H1 (cell line): ENCODE data around the gene CDK19. TPM values are rescaled to one million over a fixed set of nuclear protein-coding genes. Genes with fewer than 3 reads are reported as not detected.

ENCODE experiments used
- CTCF ChIA-PET: fragments of 300-600 bp; sonication (Branson Sonifier 250); formaldehyde crosslinking; loops from one replicate; lab custom pipeline; 2021; ENCODE audit not compliant: partially characterized antibody; lab: Charles Lee
- POLR2A ChIA-PET: fragments of 300-600 bp; sonication (Branson Sonifier 250); formaldehyde crosslinking; loops from one replicate; lab custom pipeline; 2021; ENCODE audit warnings: inconsistent platforms; ENCODE audit not compliant: partially characterized antibody; lab: Charles Lee
- DNase-seq, 2 experiments: peaks; one replicate each; pipeline versions ENCODE4 v3.0.0 to v3.0.0-alpha.2; 2010 to 2022; ENCODE audit warnings: low spot score in 2 of 2, low read depth in 1 of 2, mixed read lengths in 1 of 2
- FAIRE-seq: peaks from 2 replicates; lab custom pipeline; 2011; peaks lifted over from hg19 to GRCh38; lab: Jason Lieb, UNC
- H2AFZ ChIP-seq: 2 replicates; pipeline ENCODE4 v1.8.1; 2012; ENCODE audit warnings: low read length, inconsistent platforms
- H2AK5ac ChIP-seq: 2 replicates; pipeline ENCODE4 v1.6.1; 2013; ENCODE audit warnings: low read depth, low read length
- H2BK120ac ChIP-seq: replicated peaks from 2 replicates; pipeline ENCODE3; 2013; ENCODE audit warnings: low read depth, low read length, inconsistent platforms
- H2BK12ac ChIP-seq: 2 replicates; pipeline ENCODE4 v1.6.1; 2013; ENCODE audit warnings: low read depth, low read length
- H2BK15ac ChIP-seq: 2 replicates; pipeline ENCODE4 v1.6.1; 2013; ENCODE audit warnings: low read length
- H2BK20ac ChIP-seq: 2 replicates; pipeline ENCODE4 v1.6.1; 2013; ENCODE audit warnings: low read length
- H2BK5ac ChIP-seq: 2 replicates; pipeline ENCODE4 v1.6.1; 2013; ENCODE audit warnings: low read depth, low read length
- H3K14ac ChIP-seq: 2 replicates; pipeline ENCODE4 v1.6.1; 2013; ENCODE audit warnings: inconsistent platforms; ENCODE audit not compliant: insufficient read length
- H3K18ac ChIP-seq: 2 replicates; pipeline ENCODE4 v1.6.1; 2013; ENCODE audit warnings: low read length; ENCODE audit errors: extremely low read depth
- H3K23ac ChIP-seq: 2 replicates; pipeline ENCODE4 v1.6.1; 2013; ENCODE audit warnings: inconsistent platforms; ENCODE audit not compliant: insufficient read length
- H3K23me2 ChIP-seq: 2 replicates; pipeline ENCODE4 v1.6.1; 2013; ENCODE audit warnings: low read depth, low read length
- H3K27ac ChIP-seq: 2 replicates; pipeline ENCODE4 v1.6.1; 2011; ENCODE audit warnings: low read depth, low read length, inconsistent platforms
- H3K27me3 ChIP-seq, 4 experiments: replicated peaks in 1 of 4; 1 replicate in 1 of 4; 2 replicates in 3 of 4; pipeline versions ENCODE4 v1.6.1 to v1.8.1; 2011 to 2013; ENCODE audit warnings: low read length in 3 of 4, mild to moderate bottlenecking in 3 of 4, inconsistent platforms in 2 of 4, mixed read lengths in 2 of 4, moderate library complexity in 1 of 4; ENCODE audit not compliant: control insufficient read depth in 3 of 4, insufficient read depth in 3 of 4; ENCODE audit errors: extremely low read depth in 1 of 4
- H3K36me3 ChIP-seq, 4 experiments: 2 replicates each; pipeline versions ENCODE4 v1.6.1 to v1.8.1; 2011 to 2013; ENCODE audit warnings: mild to moderate bottlenecking in 4 of 4, low read length in 3 of 4, moderate library complexity in 2 of 4, control low read depth in 1 of 4, inconsistent platforms in 1 of 4; ENCODE audit not compliant: insufficient read depth in 4 of 4, control insufficient read depth in 2 of 4
- H3K4ac ChIP-seq: replicated peaks from 2 replicates; pipeline ENCODE3; 2013; ENCODE audit warnings: low read length, low read depth, mixed read lengths, inconsistent platforms; ENCODE audit not compliant: insufficient read length
- H3K4me1 ChIP-seq, 4 experiments: replicated peaks in 1 of 4; 1 replicate in 1 of 4; 2 replicates in 3 of 4; pipeline versions ENCODE4 v1.6.1 to v1.8.1; 2011 to 2013; ENCODE audit warnings: low read length in 3 of 4, inconsistent platforms in 2 of 4, mixed read lengths in 1 of 4; ENCODE audit not compliant: insufficient read depth in 4 of 4, control insufficient read depth in 3 of 4
- H3K4me2 ChIP-seq, 2 experiments: 2 replicates each; pipeline versions ENCODE4 v1.6.1 to v1.8.1; 2011 to 2013; ENCODE audit warnings: low read depth in 2 of 2, low read length in 2 of 2, control low read depth in 1 of 2, inconsistent platforms in 1 of 2, mild to moderate bottlenecking in 1 of 2; ENCODE audit not compliant: insufficient read depth in 1 of 2
- H3K4me3 ChIP-seq, 4 experiments: fragments of 200-600, 300-600 bp in 1 of 4; sonication (generic), shearing (Covaris generic), sonication (Bioruptor Twin) in 1 of 4; 2 replicates each; pipeline versions ENCODE4 v1.5.1 to v1.8.1; 2011 to 2016; ENCODE audit warnings: low read length in 4 of 4, low read depth in 3 of 4, control low read depth in 2 of 4, inconsistent platforms in 2 of 4, mild to moderate bottlenecking in 2 of 4, mixed read lengths in 1 of 4, moderate library complexity in 1 of 4; ENCODE audit not compliant: insufficient read depth in 2 of 4; ENCODE audit errors: extremely low read depth in 1 of 4
- H3K56ac ChIP-seq: replicated peaks from 2 replicates; pipeline ENCODE3; 2013; ENCODE audit warnings: low read depth, mild to moderate bottlenecking, mixed read lengths, low read length, inconsistent platforms; ENCODE audit not compliant: insufficient read length
- H3K79me1 ChIP-seq: 2 replicates; pipeline ENCODE4 v1.6.1; 2013; ENCODE audit warnings: low read depth, low read length, control low read depth
- H3K79me2 ChIP-seq, 2 experiments: 2 replicates each; pipeline versions ENCODE4 v1.6.1 to v1.8.1; 2012 to 2013; ENCODE audit warnings: low read length in 2 of 2, mild to moderate bottlenecking in 2 of 2, inconsistent platforms in 1 of 2; ENCODE audit not compliant: insufficient read depth in 2 of 2, control insufficient read depth in 1 of 2
- H3K9ac ChIP-seq, 4 experiments: replicated peaks in 1 of 4; 1 replicate in 1 of 4; 2 replicates in 3 of 4; pipeline versions ENCODE4 v1.6.1 to v1.8.1; 2011 to 2013; ENCODE audit warnings: low read depth in 3 of 4, low read length in 3 of 4, control low read depth in 2 of 4, mild to moderate bottlenecking in 2 of 4, moderate library complexity in 2 of 4, inconsistent platforms in 1 of 4; ENCODE audit errors: extremely low read depth in 1 of 4
- H3K9me3 ChIP-seq, 2 experiments: 2 replicates each; pipeline versions ENCODE4 v1.6.1 to v1.8.1; 2012 to 2013; ENCODE audit warnings: mild to moderate bottlenecking in 2 of 2, moderate library complexity in 2 of 2, control low read depth in 1 of 2, inconsistent platforms in 1 of 2, low read depth in 1 of 2, low read length in 1 of 2, mixed read lengths in 1 of 2; ENCODE audit not compliant: insufficient read depth in 2 of 2
- H4K20me1 ChIP-seq, 2 experiments: replicated peaks in 1 of 2; 2 replicates each; pipeline versions ENCODE3 to v1.8.1; 2011 to 2013; ENCODE audit warnings: inconsistent platforms in 2 of 2, low read length in 2 of 2, mild to moderate bottlenecking in 1 of 2; ENCODE audit not compliant: insufficient read depth in 2 of 2, control insufficient read depth in 1 of 2
- H4K5ac ChIP-seq: 2 replicates; pipeline ENCODE4 v1.6.1; 2013; ENCODE audit warnings: low read length, low read depth, mixed read lengths, inconsistent platforms; ENCODE audit not compliant: insufficient read length
- H4K8ac ChIP-seq: 2 replicates; pipeline ENCODE4 v1.8.0; 2013; ENCODE audit warnings: mild to moderate bottlenecking, moderate library complexity, low read length, inconsistent platforms; ENCODE audit not compliant: insufficient read depth; ENCODE audit errors: extremely low read depth
- H4K91ac ChIP-seq: replicated peaks from 2 replicates; pipeline ENCODE3; 2013; ENCODE audit warnings: low read length, mixed read lengths, inconsistent platforms; ENCODE audit not compliant: insufficient read length
- ATF3 ChIP-seq: IDR thresholded peaks from 2 replicates; pipeline ENCODE4 v1.6.1; 2011; ENCODE audit warnings: low read depth, mild to moderate bottlenecking, low read length; ENCODE audit not compliant: insufficient read depth
- BACH1 ChIP-seq: IDR thresholded peaks from 2 replicates; pipeline ENCODE4 v1.6.1; 2012; ENCODE audit warnings: low read length, improper control_type of control experiment
- BCL11A ChIP-seq, 2 experiments: IDR thresholded peaks; one replicate each; pipeline ENCODE4 v1.6.1; 2011; ENCODE audit warnings: low read depth in 2 of 2, low read length in 2 of 2, mild to moderate bottlenecking in 2 of 2
- BRCA1 ChIP-seq: IDR thresholded peaks from 2 replicates; pipeline ENCODE4 v1.6.1; 2012; ENCODE audit warnings: low read depth, low read length, improper control_type of control experiment
- CBX5 ChIP-seq: fragments of 300-800, 300-1000 bp; sonication (generic); IDR thresholded peaks from 2 replicates; pipeline ENCODE4 v1.7.1; 2016; ENCODE audit warnings: antibody characterized with exemption, low read length, low read depth
- CBX8 ChIP-seq: fragments of 300-800, 300-1000 bp; sonication (generic); IDR thresholded peaks from 2 replicates; pipeline ENCODE4 v1.7.1; 2016; ENCODE audit warnings: low read depth, low read length, borderline replicate concordance
- CHD1 ChIP-seq: IDR thresholded peaks from 2 replicates; pipeline ENCODE4 v1.6.1; 2012; ENCODE audit warnings: low read depth, low read length, improper control_type of control experiment
- EZH2 ChIP-seq: fragments of 200-600 bp; sonication (generic); IDR thresholded peaks from 2 replicates; pipeline ENCODE4 v1.7.1; 2012; ENCODE audit warnings: low read depth, mild to moderate bottlenecking, moderate library complexity, low read length, inconsistent platforms; ENCODE audit not compliant: severe bottlenecking
- MAFK ChIP-seq: IDR thresholded peaks from 2 replicates; pipeline ENCODE4 v1.6.1; 2012; ENCODE audit warnings: low read depth, mild to moderate bottlenecking, improper control_type of control experiment, low read length
- POLR2AphosphoS5 ChIP-seq: IDR thresholded peaks from 2 replicates; pipeline ENCODE4 v1.6.1; 2011; ENCODE audit warnings: low read depth, low read length
- TAF1 ChIP-seq: IDR thresholded peaks from 2 replicates; pipeline ENCODE4 v1.6.1; 2011; ENCODE audit warnings: mild to moderate bottlenecking, low read depth, low read length
- TAF7 ChIP-seq: optimal IDR thresholded peaks from 2 replicates; pipeline ENCODE3; 2011; ENCODE audit warnings: low read depth, mild to moderate bottlenecking, inconsistent platforms, low read length, moderate library complexity, borderline replicate concordance
- WGBS, 2 experiments: shearing (Covaris generic) in 1 of 2; methylation state at CpG; one replicate each; pipeline versions ENCODE4 v1.1.6 to v1.1.7; 2013 to 2015; ENCODE audit warnings: low lambda C conversion rate in 2 of 2, mixed read lengths in 2 of 2, inconsistent platforms in 1 of 2, low coverage in 1 of 2, missing lambda C conversion rate in 1 of 2; ENCODE audit not compliant: insufficient replicate concordance in 2 of 2, insufficient coverage in 1 of 2, insufficient read length in 1 of 2; ENCODE audit errors: extremely low coverage in 1 of 2, missing lambda C conversion rate in 1 of 2; 5-methylcytosine and 5-hydroxymethylcytosine counted together
- polyA plus RNA-seq, 7 experiments: library from polyadenylated mRNA; depleted of rRNA in 3 of 7; stranded (reverse) in 5 of 7; unstranded in 2 of 7; fragments of >200 nt in 5 of 7; fragments of 200-250 nt in 2 of 7; gene quantifications; 1 replicate in 5 of 7; 2 replicates in 1 of 7; 4 replicates in 1 of 7; pipeline versions ENCODE4 v1.2.1 to v1.2.3, GENCODE V29; 2011 to 2013; ENCODE audit warnings: missing spikeins in 2 of 7, mixed read lengths in 2 of 7
- total RNA-seq: library from RNA; stranded (reverse); fragmentation: NEBNext Ultra II Directional; extraction: Animal tissue kit (Norgen Biotek cat#: 25700); gene quantifications from 2 replicates; pipeline ENCODE4 v1.2.1, GENCODE V29; 2021

The CDK19 gene
- total and polyA plus RNA-seq, 2 of the 8 experiments (the other 6 are each of a cell fraction or from before 2014, with no cell fraction given) = 4.9 to 12.6 TPM

DNA sequence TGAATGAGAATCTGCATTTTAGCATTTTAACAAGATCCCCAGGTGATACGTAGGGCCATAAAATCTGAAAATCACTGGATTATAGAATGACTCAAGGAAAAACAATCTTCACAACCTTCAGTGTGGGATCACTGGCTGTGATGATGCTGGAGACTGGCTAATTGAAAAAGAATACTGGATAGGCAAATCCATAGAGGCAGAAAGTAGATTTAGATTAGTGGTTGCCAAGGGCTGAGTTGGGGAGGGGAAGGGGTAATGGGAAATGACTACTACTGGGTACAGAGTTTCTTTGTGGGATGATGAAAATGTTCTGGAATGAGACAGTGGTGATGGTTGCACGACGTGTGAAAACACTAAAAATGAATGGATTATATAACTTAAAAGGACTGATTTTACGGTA is 84.1 kb downstream of the CDK19 start:
- H3K23ac ChIP-seq = no peak overlapping the region
- H3K56ac ChIP-seq = no peak overlapping the region
- FAIRE-seq (no peak), DNase-seq (no peak)
- no peaks in the 10 kb centered on the region for H4K20me1 ChIP-seq
- no peak overlapping the region for H2BK20ac ChIP-seq
- TF ChIP-seq ATF3 = no peak
- TF ChIP-seq CHD1 = no peak
- TF ChIP-seq TAF1 = no peak
- no peak for TF ChIP-seq BRCA1
- TF ChIP-seq CBX8 = no peak
- no peak for TF ChIP-seq BACH1
- TF ChIP-seq POLR2AphosphoS5 = no peak
- TF ChIP-seq TAF7 = no peak
- no peak for TF ChIP-seq BCL11A (IDR thresholded peaks at IDR 0.05; ENCODE audit: low read depth in 2 of 2, low read length in 2 of 2)
- TF ChIP-seq EZH2 = no peak
- TF ChIP-seq MAFK = no peak
- no peak for TF ChIP-seq CBX5
- H3K4me3 ChIP-seq = no peak overlapping the region
- no peaks in the 10 kb centered on the region for H3K79me1 ChIP-seq
- H2BK12ac ChIP-seq = no peak overlapping the region
- no peak overlapping the region for H3K27ac ChIP-seq
- H4K91ac ChIP-seq = no peak overlapping the region
- H2BK15ac ChIP-seq = no peak overlapping the region
- no peak overlapping the region for H4K8ac ChIP-seq
- no peaks in the 10 kb centered on the region for H3K27me3 ChIP-seq
- no peak overlapping the region for H2BK5ac ChIP-seq
- H2BK120ac ChIP-seq = no peak overlapping the region
- H4K5ac ChIP-seq = no peak overlapping the region
- no peak overlapping the region for H3K9ac ChIP-seq
- H2AFZ ChIP-seq = no peak overlapping the region
- H3K4me2 ChIP-seq = no peak overlapping the region
- H3K4ac ChIP-seq = no peak overlapping the region
- no peak overlapping the region for H2AK5ac ChIP-seq
- no peaks in the 10 kb centered on the region for H3K9me3 ChIP-seq
- POLR2A ChIA-PET = interaction anchor here (0.9 kb wide), 1 partner anchor 144 kb away, joined by 3 read pairs; the partner anchor contains the start of gene AMD1
- no peaks in the 10 kb centered on the region for H3K4me1 ChIP-seq
- H3K14ac ChIP-seq = no peak overlapping the region
- WGBS, 2 experiments = 95% methylated on average over 4 of the region's 4 CpGs; no CpG with 5 or more reads in 1 of the 2 experiments
- no peaks in the 10 kb centered on the region for H3K79me2 ChIP-seq
- no peak overlapping the region for H3K18ac ChIP-seq
- H3K23me2 ChIP-seq = no peaks in the 10 kb centered on the region; the same call in 1 of the 2 replicates
- no peaks in the 10 kb centered on the region; a peak in 2 of 8 replicates for H3K36me3 ChIP-seq
- CTCF ChIA-PET = interaction anchor here (0.6 to 2.1 kb wide), 4 partner anchors 27 to 216 kb away, joined by 3 to 5 read pairs (median 3); no protein-coding TSS in a partner anchor
